Mesendoderm (in vitro differentiated cells): ENCODE results near the gene CENPP.

Experiments used
- DNase-seq: peaks from one replicate; pipeline ENCODE4 v3.0.0; 2013
- H2AK5ac ChIP-seq: 2 replicates; pipeline ENCODE4 v1.6.1; 2013; ENCODE audit warnings: low read length, inconsistent platforms
- H2BK120ac ChIP-seq: 2 replicates; pipeline ENCODE4 v1.6.1; 2013; ENCODE audit warnings: low read depth, mild to moderate bottlenecking, low read length, moderate library complexity, mixed read lengths
- H2BK15ac ChIP-seq: replicated peaks from 2 replicates; pipeline ENCODE4 v1.6.1; 2013; ENCODE audit warnings: low read depth, mild to moderate bottlenecking, moderate library complexity
- H2BK5ac ChIP-seq: 2 replicates; pipeline ENCODE4 v1.6.1; 2013; ENCODE audit warnings: low read length, inconsistent platforms
- H3K18ac ChIP-seq: 2 replicates; pipeline ENCODE4 v1.6.1; 2013; ENCODE audit warnings: mild to moderate bottlenecking, low read length, mixed read lengths
- H3K23ac ChIP-seq: one replicate; pipeline ENCODE4 v1.6.1; 2013; ENCODE audit warnings: low read length
- H3K27ac ChIP-seq: 2 replicates; pipeline ENCODE4 v1.5.1; 2013; ENCODE audit warnings: low read depth, mild to moderate bottlenecking, inconsistent platforms, low read length, moderate library complexity
- H3K27me3 ChIP-seq: 2 replicates; pipeline ENCODE4 v1.6.1; 2013; ENCODE audit warnings: low read length, control low read depth, mild to moderate bottlenecking, inconsistent platforms; ENCODE audit not compliant: insufficient read depth, poor library complexity
- H3K36me3 ChIP-seq: 2 replicates; pipeline ENCODE4 v1.6.1; 2013; ENCODE audit warnings: low read length, inconsistent platforms; ENCODE audit not compliant: control insufficient read depth, insufficient read depth
- H3K4ac ChIP-seq: one replicate; pipeline ENCODE4 v1.6.1; 2013; ENCODE audit warnings: low read depth, mild to moderate bottlenecking, low read length, moderate library complexity
- H3K4me1 ChIP-seq: 2 replicates; pipeline ENCODE4 v1.6.1; 2013; ENCODE audit warnings: low read depth, low read length, inconsistent platforms; ENCODE audit not compliant: control insufficient read depth
- H3K4me2 ChIP-seq: 2 replicates; pipeline ENCODE4 v1.6.1; 2013; ENCODE audit warnings: low read length
- H3K4me3 ChIP-seq: 2 replicates; pipeline ENCODE4 v1.5.1; 2013; ENCODE audit warnings: mild to moderate bottlenecking, low read length
- H3K56ac ChIP-seq: one replicate; pipeline ENCODE4 v1.6.1; 2013; ENCODE audit warnings: low read length
- H3K79me1 ChIP-seq: 2 replicates; pipeline ENCODE4 v1.6.1; 2013; ENCODE audit warnings: low read length, inconsistent platforms
- H3K79me2 ChIP-seq: 2 replicates; pipeline ENCODE4 v1.6.1; 2013; ENCODE audit warnings: mild to moderate bottlenecking, low read length; ENCODE audit not compliant: control insufficient read depth, insufficient read depth
- H3K9ac ChIP-seq: 2 replicates; pipeline ENCODE4 v1.6.1; 2013; ENCODE audit warnings: low read length, inconsistent platforms
- H4K5ac ChIP-seq: one replicate; pipeline ENCODE4 v1.6.1; 2013; ENCODE audit warnings: low read length
- H4K8ac ChIP-seq: one replicate; pipeline ENCODE4 v1.6.1; 2013; ENCODE audit warnings: low read depth, mild to moderate bottlenecking, control low read depth, low read length, moderate library complexity
- WGBS: extraction: QIAGEN DNeasy Blood & Tissue Kit; methylation state at CpG from one replicate; pipeline ENCODE4 v1.1.7; 2013; ENCODE audit warnings: low lambda C conversion rate, missing lambda C conversion rate; ENCODE audit not compliant: insufficient coverage; ENCODE audit errors: extremely low coverage; 5-methylcytosine and 5-hydroxymethylcytosine counted together

CENPP gene

GRCh38 chr9:92422611-92423338 is 97.0 kb downstream of the CENPP start:
- Histone ChIP-seq H2BK5ac (no peak overlapping the region), H3K18ac (no peak overlapping the region), H3K4me3 (no peak overlapping the region), H3K56ac (no peak overlapping the region), H3K79me1 (no peaks in the 10 kb centered on the region), H3K4me2 (no peak overlapping the region), H3K79me2 (no peaks in the 10 kb centered on the region), H2AK5ac (no peak overlapping the region), H3K36me3 (no peaks in the 10 kb centered on the region), H3K9ac (no peak overlapping the region), H3K4ac (no peak overlapping the region), H3K4me1 (no peaks in the 10 kb centered on the region), H2BK120ac (no peak overlapping the region), H3K23ac (no peak overlapping the region), H3K27ac (no peak overlapping the region), H2BK15ac (no peak overlapping the region), H4K5ac (no peak overlapping the region), H3K27me3 (no peaks in the 10 kb centered on the region), H4K8ac (no peak overlapping the region)
- WGBS: no CpG with 5 or more reads among the region's 2 CpGs
- no peak for DNase-seq

DNA sequence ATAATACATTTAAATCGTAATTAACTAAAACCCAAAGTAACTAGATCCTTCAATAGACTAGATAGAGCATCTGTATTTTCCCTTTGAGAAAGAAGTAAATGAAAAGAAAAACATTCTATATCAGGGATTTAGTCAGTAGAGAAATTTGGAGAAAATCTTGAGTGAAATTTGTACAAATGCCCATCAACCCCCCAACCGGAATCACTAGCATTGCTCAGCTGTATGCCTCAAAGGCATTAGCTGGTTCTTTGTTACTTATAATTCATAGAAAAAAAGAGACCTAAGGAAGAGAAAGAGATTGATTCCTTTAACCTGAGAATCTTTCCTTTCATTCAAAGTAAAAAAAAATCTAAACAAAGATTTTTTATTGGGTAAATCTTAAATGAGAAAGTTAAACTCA is 97.9 kb downstream of the CENPP start:
- Histone ChIP-seq H2AK5ac (no peak overlapping the region), H3K79me1 (no peaks in the 10 kb centered on the region), H3K4ac (no peak overlapping the region), H3K9ac (no peak overlapping the region), H3K36me3 (no peaks in the 10 kb centered on the region), H3K27ac (no peak overlapping the region), H3K27me3 (no peaks in the 10 kb centered on the region), H3K4me3 (no peak overlapping the region), H3K18ac (no peak overlapping the region), H3K4me2 (no peak overlapping the region), H2BK5ac (no peak overlapping the region), H3K4me1 (no peaks in the 10 kb centered on the region), H4K5ac (no peak overlapping the region), H2BK120ac (no peak overlapping the region), H3K23ac (no peak overlapping the region), H3K56ac (no peak overlapping the region), H3K79me2 (no peaks in the 10 kb centered on the region), H4K8ac (no peak overlapping the region), H2BK15ac (no peak overlapping the region)
- WGBS: 100% methylated on average over 1 of the region's 2 CpGs
- no peak for DNase-seq

DNA sequence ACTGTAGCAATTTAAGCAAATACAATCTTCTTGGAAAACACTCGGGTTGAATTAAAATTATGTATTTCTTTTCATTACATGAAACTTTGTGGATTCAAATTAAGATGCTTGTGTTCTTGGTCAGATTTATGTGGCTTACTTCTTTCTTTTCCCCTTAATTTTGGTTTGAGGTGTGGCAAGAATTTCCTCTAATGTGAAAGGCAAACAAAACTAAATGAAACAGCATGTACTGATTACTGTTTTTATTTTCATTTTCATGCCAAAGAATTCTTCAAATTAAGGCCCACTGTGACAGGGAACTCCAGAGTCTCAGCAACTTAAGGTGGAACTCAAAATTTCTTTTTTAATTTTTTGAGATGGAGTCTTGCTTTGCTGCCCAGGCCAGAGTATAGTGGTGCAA is 98.6 kb downstream of the CENPP start, which contains the start of gene OMD:
OMD (minus strand) TSS at position 132 of the 400 bp plus-strand sequence. CDS start 6,913 bp downstream, outside the sequence.
- Histone ChIP-seq H3K18ac (no peak within 1 kb of the TSS), H2BK15ac (no peak within 1 kb of the TSS), H2BK120ac (no peak within 1 kb of the TSS), H2BK5ac (no peak within 1 kb of the TSS), H4K5ac (no peak within 1 kb of the TSS), H3K79me1 (no peaks in the 10 kb centered on the region), H3K36me3 (no peaks in the 10 kb centered on the region), H4K8ac (peak within 1 kb of the TSS; percentile 28), H3K27me3 (no peaks in the 10 kb centered on the region), H3K56ac (no peak within 1 kb of the TSS), H3K79me2 (no peaks in the 10 kb centered on the region), H3K9ac (no peak within 1 kb of the TSS), H3K27ac (no peak within 1 kb of the TSS), H3K4ac (no peak within 1 kb of the TSS), H2AK5ac (no peak within 1 kb of the TSS), H3K23ac (no peak within 1 kb of the TSS), H3K4me1 (no peaks in the 10 kb centered on the region), H3K4me2 (no peak within 1 kb of the TSS), H3K4me3 (no peak within 1 kb of the TSS)
- WGBS: no CpG with 5 or more reads among the region's 1 CpG
- DNase-seq: no peak

DNA sequence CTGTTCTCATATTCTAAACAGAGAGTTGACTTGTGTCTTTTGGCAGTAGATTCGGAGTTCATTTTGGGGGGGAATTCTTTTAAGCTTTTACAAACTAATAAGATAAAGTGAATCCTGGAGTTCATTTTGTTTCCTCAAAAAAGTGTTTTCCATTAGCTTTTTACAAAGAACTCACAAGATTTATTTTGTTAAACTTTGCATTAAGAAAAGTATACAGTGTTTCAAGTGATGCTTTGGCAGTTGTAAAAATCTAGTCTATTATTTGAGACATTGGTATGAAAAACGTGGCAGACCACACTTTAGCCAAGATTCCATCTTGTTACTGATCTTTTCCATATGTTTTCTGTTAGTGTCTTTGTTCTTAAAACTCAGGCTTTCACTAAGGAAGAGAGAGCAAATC is 99.7 kb downstream of the CENPP start:
- H3K27ac ChIP-seq: no peak overlapping the region
- WGBS: no CpG with 5 or more reads among the region's 2 CpGs
- H2BK5ac ChIP-seq: no peak overlapping the region
- H2AK5ac ChIP-seq: no peak overlapping the region
- no peaks in the 10 kb centered on the region for H3K27me3 ChIP-seq
- no peak overlapping the region for H3K18ac ChIP-seq
- H3K4me3 ChIP-seq: no peak overlapping the region
- H3K79me2 ChIP-seq: no peaks in the 10 kb centered on the region
- H2BK120ac ChIP-seq: no peak overlapping the region
- H3K4ac ChIP-seq: no peak overlapping the region
- no peaks in the 10 kb centered on the region for H3K79me1 ChIP-seq
- no peaks in the 10 kb centered on the region for H3K4me1 ChIP-seq
- H3K36me3 ChIP-seq: no peaks in the 10 kb centered on the region
- H2BK15ac ChIP-seq: no peak overlapping the region
- H4K5ac ChIP-seq: no peak overlapping the region
- no peak overlapping the region for H3K9ac ChIP-seq
- no peak overlapping the region for H3K23ac ChIP-seq
- DNase-seq: no peak
- H3K4me2 ChIP-seq: no peak overlapping the region
- no peak overlapping the region for H4K8ac ChIP-seq
- no peak overlapping the region for H3K56ac ChIP-seq

DNA sequence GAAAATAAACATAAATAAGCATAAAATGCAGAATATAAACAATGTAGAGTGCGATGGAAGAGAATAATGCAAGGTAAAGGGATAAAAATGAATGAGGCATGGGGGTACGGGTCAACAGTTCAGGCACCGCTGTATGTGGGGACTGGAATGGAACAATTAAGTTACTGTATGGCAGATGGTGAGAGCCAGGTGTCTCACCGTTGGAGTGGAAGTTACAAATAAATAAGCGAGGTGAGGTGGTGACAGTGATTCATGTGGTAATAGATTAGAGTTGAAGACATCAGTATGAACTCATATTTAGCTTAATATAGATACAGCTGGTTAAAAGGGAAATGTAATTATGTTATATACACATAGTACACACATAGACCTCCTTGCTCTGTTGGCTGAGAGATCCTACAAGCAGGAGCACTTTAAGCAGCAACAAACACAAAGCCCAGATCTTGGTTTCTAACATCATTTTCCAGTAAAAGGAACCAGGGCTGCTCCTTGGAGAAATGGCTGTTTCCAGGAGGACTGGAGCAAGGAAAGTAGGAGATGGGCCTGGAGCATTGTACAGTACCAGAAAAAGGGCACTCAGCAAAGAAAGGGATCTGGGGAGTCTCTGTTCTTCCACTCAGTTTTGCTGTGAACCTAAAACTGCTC is 100.9 kb downstream of the CENPP start:
- no peak overlapping the region for H3K4me3 ChIP-seq
- no peak overlapping the region for H2BK15ac ChIP-seq
- no peak overlapping the region for H3K4me2 ChIP-seq
- no peak overlapping the region for H3K56ac ChIP-seq
- no peak for DNase-seq
- no peak overlapping the region for H4K5ac ChIP-seq
- no peak overlapping the region for H3K18ac ChIP-seq
- no CpG with 5 or more reads among the region's 5 CpGs for WGBS
- no peak overlapping the region for H3K23ac ChIP-seq
- no peaks in the 10 kb centered on the region for H3K27me3 ChIP-seq
- H2AK5ac ChIP-seq: no peak overlapping the region
- no peaks in the 10 kb centered on the region for H3K79me2 ChIP-seq
- no peak overlapping the region for H2BK5ac ChIP-seq
- no peaks in the 10 kb centered on the region for H3K79me1 ChIP-seq
- no peak overlapping the region for H3K4ac ChIP-seq
- H4K8ac ChIP-seq: no peak overlapping the region
- H3K36me3 ChIP-seq: no peaks in the 10 kb centered on the region
- H3K4me1 ChIP-seq: no peaks in the 10 kb centered on the region
- no peak overlapping the region for H3K9ac ChIP-seq
- H3K27ac ChIP-seq: no peak overlapping the region
- no peak overlapping the region for H2BK120ac ChIP-seq
